Measurements from ENCODE around the gene PTPRC.

GRCh38 chr1:198623752-198624647 lies 14.8 kb upstream of the PTPRC start:
- TF ChIP-seq CTCF (conservative IDR thresholded peaks at IDR 0.05; ENCODE audit: low read depth, low read length) = no peak
- TF ChIP-seq EZH2 (IDR thresholded peaks at IDR 0.05; ENCODE audit: borderline replicate concordance, low read depth, low read length, poor library complexity, severe bottlenecking) = no peak

Measured in A673 (cell line).